Stimulated activated CD8-positive, alpha-beta memory T cell treated with anti-CD3 and anti-CD28 coated beads, Interleukin-15, amount 100 ng/mL, for 24 hours (primary cell): Measurements from ENCODE around the gene FXYD7.
A peak's percentile ranks its signal among the peaks of the same experiment; 100 is the strongest.
"Not testable (repeated sequence)": the region's sequence is repeated elsewhere in the genome, so short reads cannot be mapped to it uniquely, and the experiment has no call there.

Experiments
- DNase-seq: peaks from one replicate; pipeline ENCODE4 v3.0.0-alpha.2; 2020; ENCODE audit warnings: low read depth

Gene FXYD7

DNA sequence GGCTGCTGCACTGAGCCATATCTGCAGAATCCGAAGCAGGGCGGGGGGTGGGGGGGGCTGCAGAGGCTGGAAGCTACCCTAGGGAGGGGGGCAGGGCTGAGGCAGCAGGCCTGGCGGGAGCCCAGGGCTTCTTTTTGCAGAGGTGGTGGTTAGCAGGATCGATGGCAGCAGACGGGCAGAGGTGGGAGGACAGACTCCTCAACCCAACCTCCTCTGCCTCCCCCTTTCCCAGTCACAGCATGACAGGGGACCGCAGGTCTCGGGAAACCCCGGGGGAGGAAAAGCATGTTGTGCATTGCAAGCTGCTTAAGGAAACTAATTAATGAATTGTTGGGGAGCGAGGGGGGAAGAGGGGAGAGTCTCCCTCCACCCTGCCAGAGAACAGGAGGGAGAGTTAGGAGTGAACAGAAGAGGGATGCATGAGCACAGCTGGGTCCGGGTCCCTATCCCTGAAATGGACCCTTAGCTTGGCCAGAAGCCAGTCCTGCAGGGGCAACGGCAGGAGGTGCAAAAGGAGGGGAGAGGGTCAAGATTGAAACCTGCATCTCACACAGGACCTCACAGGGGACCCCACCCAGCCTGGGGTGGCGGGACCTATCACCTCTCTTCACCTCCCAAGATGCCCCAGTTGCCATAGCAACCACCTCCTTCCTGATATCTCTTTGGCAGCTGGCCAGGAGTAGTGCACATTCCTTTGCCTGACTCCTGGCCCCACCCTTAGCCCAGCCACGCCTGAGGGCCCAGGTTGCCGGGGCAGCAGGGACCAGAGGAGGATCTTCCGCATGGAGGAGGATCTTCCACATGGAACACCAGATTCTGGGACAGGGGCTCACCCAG, 1.8 kb downstream of the FXYD7 start:
- DNase-seq = no peak

GRCh38 chr19:35146746-35147459, 3.8 kb downstream of the FXYD7 start:
- no peak for DNase-seq

- DNase-seq = no peak
These were observed 6.4 kb downstream of the FXYD7 start for GRCh38 chr19:35149463-35149862.

GRCh38 chr19:35150445-35150844, 7.4 kb downstream of the FXYD7 start:
- DNase-seq = no peak

- no peak for DNase-seq
These were observed 8.4 kb downstream of the FXYD7 start for GRCh38 chr19:35151273-35152065.

DNA sequence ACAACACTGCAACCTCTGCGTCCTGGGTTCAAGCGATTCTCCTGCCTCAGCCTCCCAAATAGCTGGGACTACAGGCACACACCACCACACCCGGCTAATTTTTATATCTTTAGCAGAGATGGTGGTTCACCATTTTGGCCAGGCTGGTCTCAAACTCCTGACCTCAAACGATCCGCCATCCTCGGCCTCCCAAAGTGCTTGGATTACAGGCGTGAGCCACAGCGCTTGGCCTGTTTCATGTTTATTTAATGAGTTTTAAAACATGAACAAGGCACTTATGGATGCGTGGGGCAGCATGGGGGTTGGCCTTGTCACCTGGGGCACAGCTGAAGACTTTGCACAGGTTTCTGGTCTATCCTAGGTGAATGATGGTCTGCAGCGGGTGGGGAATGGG, 10.1 kb downstream of the FXYD7 start:
- DNase-seq = not testable (repeated sequence)

- DNase-seq = peak; percentile 43
These were observed 10.9 kb downstream of the FXYD7 start for GRCh38 chr19:35153701-35154524.

- peak; percentile 46 for DNase-seq
These were observed 11.7 kb downstream of the FXYD7 start, which contains the start of gene FXYD5 for GRCh38 chr19:35154525-35155406. FXYD5 (plus strand) TSS chr19:35154735; CDS start chr19:35155551, 816 bp downstream.

- DNase-seq = no peak
These were observed 12.4 kb downstream of the FXYD7 start for GRCh38 chr19:35155441-35155840.

DNA sequence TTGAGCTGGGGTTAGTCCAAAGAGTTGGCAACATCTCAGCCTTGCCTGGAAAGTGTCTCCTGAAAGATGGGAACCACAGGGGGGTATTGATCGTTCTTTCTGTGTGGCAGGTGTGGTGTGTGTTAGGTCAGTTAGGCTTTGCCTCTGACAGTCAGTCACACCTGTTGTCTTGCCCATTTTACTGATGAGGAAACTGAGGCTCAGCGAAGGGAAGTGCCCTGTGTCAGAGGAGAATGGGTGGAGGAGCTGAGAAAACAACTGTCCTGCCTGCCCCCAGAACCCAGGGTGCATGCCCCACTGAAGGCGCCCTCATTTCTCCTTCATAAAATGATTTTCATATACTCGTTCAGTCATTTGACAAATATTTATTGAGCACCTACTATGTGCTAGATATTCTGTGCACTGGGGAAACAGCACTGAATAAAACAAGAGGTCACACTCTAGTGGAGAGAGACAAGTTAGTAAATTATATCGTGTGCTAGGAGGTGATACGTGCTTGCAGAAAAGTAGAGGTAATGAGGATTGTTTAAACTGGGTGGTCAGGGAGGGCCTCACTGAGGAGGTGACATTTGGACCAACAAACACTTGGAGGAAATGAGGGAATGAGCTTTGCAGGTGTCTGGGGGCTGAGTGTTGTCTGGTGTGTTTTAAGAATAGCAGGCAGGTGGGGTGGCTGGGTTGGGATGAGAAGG, 13.1 kb downstream of the FXYD7 start:
- DNase-seq = no peak

- DNase-seq = no peak
These were observed 13.6 kb downstream of the FXYD7 start for GRCh38 chr19:35156673-35157014.

DNA sequence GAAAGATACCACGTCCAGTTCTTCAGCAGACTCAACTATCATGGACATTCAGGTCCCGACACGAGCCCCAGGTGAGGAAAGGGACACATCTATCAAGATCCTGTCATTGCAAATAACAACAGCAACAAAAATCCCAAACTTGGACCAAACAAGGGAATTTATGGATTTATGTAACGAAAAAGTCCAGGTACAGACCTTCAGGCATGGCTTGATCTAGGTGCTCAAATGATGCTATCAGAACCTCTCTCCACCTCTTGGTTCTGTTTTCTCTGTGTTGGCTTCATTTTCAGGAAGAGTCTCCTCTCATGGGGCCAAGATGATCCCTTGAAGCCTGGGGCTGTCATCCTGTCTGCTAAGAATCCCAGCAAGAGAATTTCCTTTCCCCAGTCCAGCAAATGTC, 14.4 kb downstream of the FXYD7 start:
- no peak for DNase-seq

DNA sequence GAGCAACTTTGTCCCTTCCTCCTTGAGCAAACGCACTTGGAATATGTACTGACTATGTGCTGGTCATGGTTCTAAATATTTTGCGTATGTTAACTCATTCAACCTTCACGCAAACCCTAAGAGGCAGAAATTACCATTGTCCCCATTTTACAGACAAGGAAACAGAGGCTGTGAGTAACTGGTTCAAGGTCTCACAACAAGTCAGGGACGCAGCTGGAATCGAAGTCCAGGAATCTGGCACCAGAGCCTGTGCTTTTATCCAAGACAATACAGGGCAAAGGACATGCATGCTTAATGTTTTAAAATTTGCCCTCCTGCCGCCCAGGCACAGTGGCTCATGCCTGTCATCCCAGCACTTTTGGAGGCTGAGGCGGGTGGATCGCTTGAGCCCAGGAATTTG, 16.6 kb downstream of the FXYD7 start:
- no peak for DNase-seq

GRCh38 chr19:35160629-35161433, 17.8 kb downstream of the FXYD7 start:
- DNase-seq = no peak

DNA sequence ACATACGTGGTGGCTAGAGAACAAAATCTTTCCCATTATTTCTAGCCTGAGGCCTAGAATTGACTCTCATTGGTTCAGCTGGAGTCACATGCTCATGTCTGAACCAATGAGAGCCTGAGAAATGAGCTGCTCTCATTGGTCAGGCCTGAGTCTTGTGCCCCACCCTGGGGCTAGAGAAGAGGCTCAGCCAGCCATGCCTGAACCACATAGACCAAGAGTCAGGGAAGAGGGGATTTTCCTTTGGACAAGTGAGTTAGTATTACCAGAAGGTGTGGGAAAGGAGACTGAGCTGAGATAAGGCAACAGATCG, 18.3 kb downstream of the FXYD7 start:
- DNase-seq = no peak

DNA sequence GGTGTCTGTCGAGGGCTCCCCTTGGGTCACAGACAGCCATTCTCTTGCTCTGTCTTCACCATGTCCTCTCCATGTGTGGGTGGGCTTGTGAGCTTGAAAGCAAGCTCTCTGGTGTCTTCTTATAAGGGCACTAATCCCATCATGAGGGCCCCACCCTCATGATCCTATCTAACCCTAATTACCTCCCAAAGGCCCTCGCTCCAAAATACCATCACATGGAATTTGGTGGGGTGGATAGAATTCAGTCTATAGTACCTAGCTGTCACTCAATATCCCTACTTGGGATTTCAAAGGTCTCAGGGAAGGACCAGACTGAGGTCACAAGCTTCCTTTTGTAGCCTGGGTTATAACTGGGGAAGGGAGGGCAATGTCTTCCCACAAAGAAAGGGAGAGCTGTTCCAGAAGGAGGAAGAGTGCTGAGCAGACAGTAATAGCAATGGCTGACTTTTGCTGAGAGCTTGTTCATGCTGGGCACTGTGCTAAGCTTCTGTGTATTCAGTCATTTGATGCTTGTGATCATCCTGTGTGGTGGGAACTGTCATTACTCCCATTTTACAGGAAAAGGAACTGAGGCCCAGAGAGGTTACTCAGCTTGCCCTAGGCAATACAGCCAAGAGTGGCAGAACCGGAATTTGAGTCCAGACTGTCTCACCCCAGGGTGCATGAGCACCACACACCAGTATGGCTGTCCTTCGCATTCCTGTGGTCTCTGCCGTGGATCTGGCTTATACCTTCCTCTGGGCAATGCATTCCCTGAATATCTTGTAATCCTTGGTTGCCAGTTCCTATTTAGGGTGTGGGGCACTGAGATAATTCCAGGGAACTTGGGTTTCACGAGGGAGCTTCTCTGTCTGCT, 19.6 kb downstream of the FXYD7 start:
- no peak for DNase-seq

- DNase-seq = no peak
These were observed 21.4 kb downstream of the FXYD7 start for GRCh38 chr19:35164418-35164817.
